ENCODE measurements around the gene R3HDM1. TPM values are rescaled to one million over a fixed set of nuclear protein-coding genes. Genes with fewer than 3 reads are reported as not detected.
"Not testable (repeated sequence)": the region's sequence is repeated elsewhere in the genome, so short reads cannot be mapped to it uniquely, and the experiment has no call there.

Gene R3HDM1
- total and polyA plus RNA-seq, 2 experiments from 2014 or later = 9.1 to 10.9 TPM

DNA sequence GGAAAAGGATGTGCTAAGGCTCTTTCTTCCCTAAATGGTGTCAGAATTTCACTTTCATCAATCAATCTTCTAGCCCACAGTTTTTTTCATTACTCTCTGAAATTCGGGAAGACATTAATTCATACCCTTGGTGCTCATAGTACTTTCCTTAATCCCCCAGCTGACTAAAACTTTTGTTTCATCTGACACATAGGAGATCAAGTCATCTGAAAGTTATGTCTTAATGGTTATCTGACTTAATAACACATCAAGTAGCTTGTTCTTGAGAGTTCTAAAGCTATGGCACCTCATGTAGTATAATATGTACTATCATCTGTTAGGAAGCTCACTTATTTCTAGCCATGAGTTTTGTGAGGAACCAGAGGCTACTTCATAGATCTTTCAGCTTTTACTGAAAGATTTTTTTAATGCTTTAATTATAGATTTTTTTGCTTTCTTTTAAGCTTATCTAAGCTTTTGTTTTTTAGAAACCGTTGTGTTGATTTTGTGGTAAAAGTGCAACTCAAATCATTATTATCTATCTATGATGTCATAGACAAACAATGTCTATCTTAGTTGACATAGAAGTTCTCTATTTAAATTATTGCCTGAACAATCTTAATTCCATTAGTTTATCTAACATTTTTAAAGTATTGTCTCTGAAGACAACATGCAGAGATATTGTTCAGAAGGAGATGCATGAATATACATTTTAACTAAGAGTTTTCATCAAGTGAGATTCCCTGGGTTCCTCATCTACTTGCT lies 116.7 kb downstream of the R3HDM1 start:
- H3K9me3 ChIP-seq (ENCODE audit: low read depth) = no peaks in the 10 kb centered on the region
- H2AFZ ChIP-seq = no peak overlapping the region
- no peaks in the 10 kb centered on the region for H3K36me3 ChIP-seq (replicated peaks; ENCODE audit: insufficient read depth, low read depth)
- no peaks in the 10 kb centered on the region for H4K20me1 ChIP-seq (ENCODE audit: insufficient read depth, poor library complexity, severe bottlenecking)
- no peak overlapping the region for H3K4me3 ChIP-seq
- no peaks in the 10 kb centered on the region for H3K27me3 ChIP-seq
- DNase-seq (ENCODE audit: low spot score) = no peak
- no peaks in the 10 kb centered on the region for H3K4me1 ChIP-seq (ENCODE audit: insufficient read depth)
- no peak overlapping the region for H3K27ac ChIP-seq
- no peak overlapping the region for H3K4me2 ChIP-seq
- no peaks in the 10 kb centered on the region for H3K79me2 ChIP-seq
- TF ChIP-seq EZH2phosphoT487 (IDR thresholded peaks at IDR 0.05; ENCODE audit: low read depth, severe bottlenecking, unreplicated experiment) (no peak), EZH2 (IDR thresholded peaks at IDR 0.05; ENCODE audit: borderline replicate concordance) (no peak), CTCF (IDR thresholded peaks at IDR 0.05; ENCODE audit: poor library complexity) (no peak)
- 80% methylated on average over 2 of the region's 2 CpGs for WGBS (ENCODE audit: low lambda C conversion rate, missing lambda C conversion rate)
- no peaks in the 10 kb centered on the region for H3K9me2 ChIP-seq (replicated peaks; ENCODE audit: insufficient read depth)

DNA sequence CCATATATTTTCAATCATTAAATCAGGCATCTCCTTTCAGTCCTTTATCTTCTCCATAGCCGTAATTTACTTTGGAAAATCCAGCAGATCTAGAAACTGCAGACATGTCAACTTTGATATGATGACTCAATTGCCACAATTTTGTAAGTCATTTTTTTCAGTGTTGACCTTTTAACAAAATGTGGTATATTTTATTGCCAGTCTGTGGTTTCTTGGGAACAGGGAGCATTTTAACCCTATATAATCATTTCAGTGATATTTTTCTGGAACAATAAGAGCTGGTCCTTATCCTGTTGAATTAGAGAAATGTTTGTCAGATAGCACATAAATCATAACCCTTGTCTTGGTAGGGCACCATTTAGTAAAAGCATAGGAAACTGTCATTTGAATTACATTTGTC lies 119.4 kb downstream of the R3HDM1 start:
- H3K4me2 ChIP-seq = no peak overlapping the region
- TF ChIP-seq EZH2phosphoT487 (IDR thresholded peaks at IDR 0.05; ENCODE audit: low read depth, severe bottlenecking, unreplicated experiment) = no peak
- TF ChIP-seq CTCF (IDR thresholded peaks at IDR 0.05; ENCODE audit: poor library complexity) = no peak
- TF ChIP-seq EZH2 (IDR thresholded peaks at IDR 0.05; ENCODE audit: borderline replicate concordance) = no peak
- H3K4me3 ChIP-seq = no peak overlapping the region
- H3K79me2 ChIP-seq = no peaks in the 10 kb centered on the region
- H3K36me3 ChIP-seq (replicated peaks; ENCODE audit: insufficient read depth, low read depth) = no peaks in the 10 kb centered on the region
- no peaks in the 10 kb centered on the region for H3K27me3 ChIP-seq
- H4K20me1 ChIP-seq (ENCODE audit: insufficient read depth, poor library complexity, severe bottlenecking) = no peaks in the 10 kb centered on the region
- H3K4me1 ChIP-seq (ENCODE audit: insufficient read depth) = no peaks in the 10 kb centered on the region
- no peak overlapping the region for H2AFZ ChIP-seq
- no peak for DNase-seq (ENCODE audit: low spot score)
- no peaks in the 10 kb centered on the region for H3K9me2 ChIP-seq (replicated peaks; ENCODE audit: insufficient read depth)
- H3K27ac ChIP-seq = no peak overlapping the region
- 97% methylated on average over 1 of the region's 1 CpG for WGBS (ENCODE audit: low lambda C conversion rate, missing lambda C conversion rate)
- no peaks in the 10 kb centered on the region for H3K9me3 ChIP-seq (ENCODE audit: low read depth)

- Histone ChIP-seq H2AFZ (no peak overlapping the region), H3K4me3 (no peak overlapping the region), H3K79me2 (no peaks in the 10 kb centered on the region), H3K27ac (no peak overlapping the region), H3K9me3 (ENCODE audit: low read depth) (no peaks in the 10 kb centered on the region), H3K27me3 (no peaks in the 10 kb centered on the region), H3K9me2 (replicated peaks; ENCODE audit: insufficient read depth) (no peaks in the 10 kb centered on the region), H3K4me2 (no peak overlapping the region), H4K20me1 (ENCODE audit: insufficient read depth, poor library complexity, severe bottlenecking) (no peaks in the 10 kb centered on the region), H3K36me3 (replicated peaks; ENCODE audit: insufficient read depth, low read depth) (no peaks in the 10 kb centered on the region), H3K4me1 (ENCODE audit: insufficient read depth) (no peaks in the 10 kb centered on the region)
- WGBS (ENCODE audit: low lambda C conversion rate, missing lambda C conversion rate) = 96% methylated on average over 3 of the region's 3 CpGs
- DNase-seq (ENCODE audit: low spot score) = no peak
- no peak for TF ChIP-seq EZH2phosphoT487 (IDR thresholded peaks at IDR 0.05; ENCODE audit: low read depth, severe bottlenecking, unreplicated experiment)
- TF ChIP-seq CTCF (IDR thresholded peaks at IDR 0.05; ENCODE audit: poor library complexity) = no peak
- TF ChIP-seq EZH2 (IDR thresholded peaks at IDR 0.05; ENCODE audit: borderline replicate concordance) = no peak
Measured at GRCh38 chr2:135651717-135652116, 120.4 kb downstream of the R3HDM1 start.

GRCh38 chr2:135654239-135654638 lies 123.0 kb downstream of the R3HDM1 start:
- 100% methylated on average over 5 of the region's 5 CpGs for WGBS (ENCODE audit: low lambda C conversion rate, missing lambda C conversion rate)
- not testable (repeated sequence) for H3K4me3 ChIP-seq; H3K4me1 ChIP-seq (ENCODE audit: insufficient read depth); H3K79me2 ChIP-seq; H3K36me3 ChIP-seq (replicated peaks; ENCODE audit: insufficient read depth, low read depth); H3K9me3 ChIP-seq (ENCODE audit: low read depth); H4K20me1 ChIP-seq (ENCODE audit: insufficient read depth, poor library complexity, severe bottlenecking); H3K9me2 ChIP-seq (replicated peaks; ENCODE audit: insufficient read depth); H3K4me2 ChIP-seq; H2AFZ ChIP-seq; H3K27me3 ChIP-seq; H3K27ac ChIP-seq; DNase-seq (ENCODE audit: low spot score)
